ENCODE measurements around the gene ADAMTS17.

GRCh38 chr15:100166313-100166712 lies 175.5 kb downstream of the ADAMTS17 start:
- TF ChIP-seq CTCF (IDR thresholded peaks at IDR 0.05), result no peak
- no peak for TF ChIP-seq NR1H2 (CRISPR knock-in tag; IDR thresholded peaks at IDR 0.05)
- TF ChIP-seq ZNF263 (CRISPR knock-in tag; IDR thresholded peaks at IDR 0.05; ENCODE audit: low read depth), result no peak
- TF ChIP-seq, protein P1, sequence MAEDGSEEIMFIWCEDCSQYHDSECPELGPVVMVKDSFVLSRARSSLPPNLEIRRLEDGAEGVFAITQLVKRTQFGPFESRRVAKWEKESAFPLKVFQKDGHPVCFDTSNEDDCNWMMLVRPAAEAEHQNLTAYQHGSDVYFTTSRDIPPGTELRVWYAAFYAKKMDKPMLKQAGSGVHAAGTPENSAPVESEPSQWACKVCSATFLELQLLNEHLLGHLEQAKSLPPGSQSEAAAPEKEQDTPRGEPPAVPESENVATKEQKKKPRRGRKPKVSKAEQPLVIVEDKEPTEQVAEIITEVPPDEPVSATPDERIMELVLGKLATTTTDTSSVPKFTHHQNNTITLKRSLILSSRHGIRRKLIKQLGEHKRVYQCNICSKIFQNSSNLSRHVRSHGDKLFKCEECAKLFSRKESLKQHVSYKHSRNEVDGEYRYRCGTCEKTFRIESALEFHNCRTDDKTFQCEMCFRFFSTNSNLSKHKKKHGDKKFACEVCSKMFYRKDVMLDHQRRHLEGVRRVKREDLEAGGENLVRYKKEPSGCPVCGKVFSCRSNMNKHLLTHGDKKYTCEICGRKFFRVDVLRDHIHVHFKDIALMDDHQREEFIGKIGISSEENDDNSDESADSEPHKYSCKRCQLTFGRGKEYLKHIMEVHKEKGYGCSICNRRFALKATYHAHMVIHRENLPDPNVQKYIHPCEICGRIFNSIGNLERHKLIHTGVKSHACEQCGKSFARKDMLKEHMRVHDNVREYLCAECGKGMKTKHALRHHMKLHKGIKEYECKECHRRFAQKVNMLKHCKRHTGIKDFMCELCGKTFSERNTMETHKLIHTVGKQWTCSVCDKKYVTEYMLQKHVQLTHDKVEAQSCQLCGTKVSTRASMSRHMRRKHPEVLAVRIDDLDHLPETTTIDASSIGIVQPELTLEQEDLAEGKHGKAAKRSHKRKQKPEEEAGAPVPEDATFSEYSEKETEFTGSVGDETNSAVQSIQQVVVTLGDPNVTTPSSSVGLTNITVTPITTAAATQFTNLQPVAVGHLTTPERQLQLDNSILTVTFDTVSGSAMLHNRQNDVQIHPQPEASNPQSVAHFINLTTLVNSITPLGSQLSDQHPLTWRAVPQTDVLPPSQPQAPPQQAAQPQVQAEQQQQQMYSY (CRISPR knock-in tag; IDR thresholded peaks at IDR 0.05), result no peak
- no peak for TF ChIP-seq ZBTB21 (CRISPR knock-in tag; IDR thresholded peaks at IDR 0.05; ENCODE audit: borderline replicate concordance)
- TF ChIP-seq, protein P2, sequence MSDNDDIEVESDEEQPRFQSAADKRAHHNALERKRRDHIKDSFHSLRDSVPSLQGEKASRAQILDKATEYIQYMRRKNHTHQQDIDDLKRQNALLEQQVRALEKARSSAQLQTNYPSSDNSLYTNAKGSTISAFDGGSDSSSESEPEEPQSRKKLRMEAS (CRISPR knock-in tag; IDR thresholded peaks at IDR 0.05), result no peak
- TF ChIP-seq, protein P3, sequence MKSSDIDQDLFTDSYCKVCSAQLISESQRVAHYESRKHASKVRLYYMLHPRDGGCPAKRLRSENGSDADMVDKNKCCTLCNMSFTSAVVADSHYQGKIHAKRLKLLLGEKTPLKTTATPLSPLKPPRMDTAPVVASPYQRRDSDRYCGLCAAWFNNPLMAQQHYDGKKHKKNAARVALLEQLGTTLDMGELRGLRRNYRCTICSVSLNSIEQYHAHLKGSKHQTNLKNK (CRISPR knock-in tag; IDR thresholded peaks at IDR 0.05), result no peak
- no peak for TF ChIP-seq CREB1 (CRISPR knock-in tag; IDR thresholded peaks at IDR 0.05)
